Uterus (tissue), 4 donors: ENCODE results near the gene NPR1. TPM values are rescaled to one million over a fixed set of nuclear protein-coding genes. Genes with fewer than 3 reads are reported as not detected.

Source experiments
- DNase-seq, 2 donors: peaks; one replicate each; pipeline ENCODE4 v3.0.0-alpha.2; 2019 to 2020
- H3K27ac ChIP-seq, 2 donors: fragments of 200-600 bp; sonication (generic); 1 replicate in 1 of 2; 2 replicates in 1 of 2; pipeline ENCODE4 v1.5.1; 2016 to 2018
- H3K27me3 ChIP-seq, 2 donors: fragments of 200-600 bp; sonication (generic); one replicate each; pipeline ENCODE4 v1.5.1; 2018 to 2019; ENCODE audit warnings: control low read depth in 1 of 2
- H3K36me3 ChIP-seq, 2 donors: fragments of 200-600 bp; sonication (generic); one replicate each; pipeline ENCODE4 v1.5.1; 2019; ENCODE audit warnings: control low read depth in 1 of 2
- H3K4me1 ChIP-seq, 2 donors: fragments of 200-600 bp; sonication (generic); one replicate each; pipeline ENCODE4 v1.5.1; 2018 to 2019; ENCODE audit warnings: control low read depth in 1 of 2
- H3K4me3 ChIP-seq, 2 donors: fragments of 200-600 bp; sonication (generic); 1 replicate in 1 of 2; 2 replicates in 1 of 2; pipeline ENCODE4 v1.5.1; 2018 to 2019; ENCODE audit warnings: mild to moderate bottlenecking in 1 of 2
- H3K9me3 ChIP-seq, 2 donors: fragments of 200-600 bp; sonication (generic); one replicate each; pipeline ENCODE4 v1.5.1; 2019; ENCODE audit warnings: control low read depth in 1 of 2
- CTCF ChIP-seq, 4 experiments: fragments of 200-600 bp in 2 of 4; fragments of 450-650 bp in 2 of 4; sonication (generic) in 2 of 4; IDR thresholded peaks; one replicate each; pipeline ENCODE4 v1.5.1; 2016 to 2019; ENCODE audit warnings: antibody characterized with exemption in 4 of 4, mild to moderate bottlenecking in 2 of 4, moderate library complexity in 1 of 4
- POLR2A ChIP-seq, 2 donors: fragments of 450-650 bp; IDR thresholded peaks; one replicate each; pipeline ENCODE4 v1.6.1; 2016; ENCODE audit warnings: antibody characterized with exemption in 2 of 2, mild to moderate bottlenecking in 1 of 2, moderate library complexity in 1 of 2
- intact Hi-C: fragments of 100-400 bp; cut with DNase I; formaldehyde crosslinking; loops from one replicate; pipeline ENCODE4 v1.15.1; 2023; ENCODE audit warnings: low total_unique reads
- total RNA-seq, 4 donors: library from RNA; depleted of rRNA in 3 of 4; stranded (reverse); fragments of >200 nt in 3 of 4; gene quantifications; one replicate each; pipeline versions ENCODE4 v1.1.0 to v1.2.4, GENCODE V29; 2014 to 2023
- donor health status: DM: yes; HTN: yes; CAD: no.

The NPR1 gene
- total RNA-seq, 4 donors from 2014 or later: 34.1 to 74.0 (median 50.8) TPM

GRCh38 chr1:153727463-153728304, 49.2 kb downstream of the NPR1 start, which contains the start of gene INTS3:
TSS of gene INTS3 (plus strand) at chr1:153728050. CDS start at chr1:153728635, 585 bp downstream.
- Histone ChIP-seq H3K4me3 (peak within 1 kb of the TSS; percentile 65 to 66), H3K4me1 (peaks cover 0 to 4% of the 10 kb centered on the region in 2 donors), H3K36me3 (no peaks in the 10 kb centered on the region), H3K9me3 (no peaks in the 10 kb centered on the region), H3K27ac (peak within 1 kb of the TSS; percentile 95 to 98), H3K27me3 (no peaks in the 10 kb centered on the region)
- intact Hi-C loops: no loop called here
- TF ChIP-seq CTCF (IDR thresholded peaks at IDR 0.05) (peak in 1 of 4 experiments; percentile 33), POLR2A (IDR thresholded peaks at IDR 0.05) (peak; percentile 26 to 42)
- DNase-seq: peak; percentile 100

GRCh38 chr1:153728305-153729066, 50.0 kb downstream of the NPR1 start:
- H3K27ac ChIP-seq: peak overlapping the region; percentile 95 to 98
- TF ChIP-seq POLR2A (IDR thresholded peaks at IDR 0.05) (peak in 1 of 2 donors; percentile 4), CTCF (IDR thresholded peaks at IDR 0.05) (no peak)
- H3K36me3 ChIP-seq: no peaks in the 10 kb centered on the region
- H3K27me3 ChIP-seq: no peaks in the 10 kb centered on the region
- DNase-seq: peak; percentile 76 to 80
- peaks cover 0 to 4% of the 10 kb centered on the region in 2 donors for H3K4me1 ChIP-seq
- peak overlapping the region; percentile 65 to 66 for H3K4me3 ChIP-seq
- no peaks in the 10 kb centered on the region for H3K9me3 ChIP-seq
- intact Hi-C loops: no loop called here

DNA sequence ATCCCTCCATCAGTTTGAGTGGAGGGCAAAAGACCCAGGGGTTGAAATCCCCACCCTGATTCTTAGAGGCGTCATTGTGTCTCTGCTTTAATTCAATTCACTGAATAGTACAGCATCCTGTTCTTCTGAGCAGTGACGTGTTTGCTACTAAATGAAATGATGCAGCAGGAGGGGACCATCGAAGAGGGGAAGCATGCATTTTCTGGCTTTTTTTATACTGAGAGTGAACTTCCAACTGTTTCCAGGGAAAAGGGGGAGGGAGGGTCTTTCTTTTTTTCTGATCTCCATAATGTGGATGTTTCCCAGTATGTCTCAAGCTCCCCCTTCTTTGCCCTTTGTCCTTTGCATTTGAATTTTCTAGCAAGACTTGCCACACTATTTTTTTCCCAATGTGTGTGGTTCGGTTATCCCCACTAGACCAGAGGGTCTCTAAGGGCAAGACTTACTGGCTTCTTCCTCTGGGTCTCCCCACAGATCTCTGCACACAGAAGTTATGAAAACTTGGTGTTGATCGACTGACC, 52.0 kb downstream of the NPR1 start:
- TF ChIP-seq POLR2A (IDR thresholded peaks at IDR 0.05) (no peak), CTCF (IDR thresholded peaks at IDR 0.05) (no peak)
- peaks cover 0 to 4% of the 10 kb centered on the region in 2 donors for H3K4me1 ChIP-seq

GRCh38 chr1:153733970-153734369, 55.5 kb downstream of the NPR1 start:
- Histone ChIP-seq H3K9me3 (no peaks in the 10 kb centered on the region), H3K4me1 (peaks cover 0 to 4% of the 10 kb centered on the region in 2 donors), H3K36me3 (no peaks in the 10 kb centered on the region), H3K27ac (no peak overlapping the region), H3K27me3 (no peaks in the 10 kb centered on the region), H3K4me3 (no peak overlapping the region)
- no peak for DNase-seq
- TF ChIP-seq CTCF (IDR thresholded peaks at IDR 0.05) (no peak), POLR2A (IDR thresholded peaks at IDR 0.05) (no peak)
- intact Hi-C loops: no loop called here

More for the DNA sequence above, 52.0 kb downstream of the NPR1 start:
- no peak for DNase-seq
- intact Hi-C loops: no loop called here
- Histone ChIP-seq H3K36me3 (no peaks in the 10 kb centered on the region), H3K9me3 (no peaks in the 10 kb centered on the region), H3K27me3 (no peaks in the 10 kb centered on the region), H3K4me3 (no peak overlapping the region), H3K27ac (peak overlapping the region; percentile 95 to 98)
